GM12878 (cell line): ENCODE results near the gene PFKFB2. TPM values are rescaled to one million over a fixed set of nuclear protein-coding genes. Genes with fewer than 3 reads are reported as not detected.
A peak's percentile ranks its signal among the peaks of the same experiment; 100 is the strongest.

Source experiments
- BCL11A ChIP-seq: IDR thresholded peaks from 2 replicates; pipeline ENCODE4 v1.6.1; 2011; ENCODE audit warnings: low read depth, low read length
- BMI1 ChIP-seq: fragments of 450-650 bp; IDR thresholded peaks from 2 replicates; pipeline ENCODE4 v1.6.1; 2016; ENCODE audit warnings: mild to moderate bottlenecking, moderate library complexity, borderline replicate concordance
- CBX3 ChIP-seq: fragments of 200-600 bp; sonication (generic); IDR thresholded peaks from 2 replicates; pipeline ENCODE4 v1.6.1; 2016; ENCODE audit warnings: low read depth, borderline replicate concordance
- CBX5 ChIP-seq: sonication (generic); IDR thresholded peaks from 2 replicates; pipeline ENCODE4 v1.6.1; 2016; ENCODE audit warnings: low read depth, moderate library complexity, mild to moderate bottlenecking, inconsistent platforms
- CHD2 ChIP-seq: IDR thresholded peaks from 2 replicates; pipeline ENCODE4 v1.6.1; 2011; ENCODE audit warnings: low read depth, low read length, improper control_type of control experiment, borderline replicate concordance
- IKZF1 ChIP-seq: fragments of 450-650 bp; conservative IDR thresholded peaks from 2 replicates; pipeline ENCODE4 v1.6.1; 2017; ENCODE audit warnings: antibody characterized with exemption, mild to moderate bottlenecking
- MLLT1 ChIP-seq: fragments of 450-650 bp; IDR thresholded peaks from 2 replicates; pipeline ENCODE4 v1.6.1; 2016; ENCODE audit warnings: mild to moderate bottlenecking
- NR2C1 ChIP-seq: fragments of 450-650 bp; IDR thresholded peaks from 2 replicates; pipeline ENCODE4 v1.6.1; 2017; ENCODE audit warnings: antibody characterized with exemption, mild to moderate bottlenecking, moderate library complexity
- RAD21 ChIP-seq: IDR thresholded peaks from 2 replicates; pipeline ENCODE4 v1.6.1; 2011; ENCODE audit warnings: mild to moderate bottlenecking, low read depth, low read length, moderate library complexity; ENCODE audit not compliant: insufficient read depth
- SPI1 ChIP-seq: IDR thresholded peaks from 2 replicates; pipeline ENCODE4 v1.6.1; 2011; ENCODE audit warnings: low read depth, mild to moderate bottlenecking, low read length, moderate library complexity, borderline replicate concordance; ENCODE audit not compliant: insufficient read depth
- SREBF2 ChIP-seq: IDR thresholded peaks from 2 replicates; pipeline ENCODE4 v1.6.1; 2012; ENCODE audit warnings: mild to moderate bottlenecking, low read length
- SRF ChIP-seq, 2 experiments: IDR thresholded peaks; 2 replicates each; pipeline ENCODE4 v1.6.1; 2011; ENCODE audit warnings: low read depth in 2 of 2, low read length in 2 of 2, mild to moderate bottlenecking in 1 of 2, moderate library complexity in 1 of 2
- SUZ12 ChIP-seq: fragments of 200-600 bp; sonication (generic); IDR thresholded peaks from one replicate; pipeline ENCODE4 v1.6.1; 2018; ENCODE audit warnings: antibody characterized with exemption, mild to moderate bottlenecking; ENCODE audit not compliant: unreplicated experiment
- TCF12 ChIP-seq: IDR thresholded peaks from 2 replicates; pipeline ENCODE4 v1.6.1; 2011; ENCODE audit warnings: low read depth, mild to moderate bottlenecking, low read length
- TCF3 ChIP-seq: IDR thresholded peaks from 2 replicates; pipeline ENCODE4 v1.6.1; 2012; ENCODE audit warnings: low read depth, mild to moderate bottlenecking, low read length, borderline replicate concordance; ENCODE audit not compliant: insufficient read depth
- ZNF592 ChIP-seq: fragments of 450-650 bp; IDR thresholded peaks from 2 replicates; pipeline ENCODE4 v1.6.1; 2017; ENCODE audit warnings: mild to moderate bottlenecking, moderate library complexity
- polyA plus RNA-seq, 11 experiments: library from polyadenylated mRNA; depleted of rRNA in 4 of 11; unstranded in 6 of 11; stranded (reverse) in 5 of 11; fragments of >200 nt; fragmentation: Nextera tagmentation in 4 of 11; fragmentation: Illumina TruSeq in 1 of 11; extraction: Ambion mirVana in 4 of 11; extraction: Trizol in 1 of 11; gene quantifications; 1 replicate in 1 of 11; 2 replicates in 10 of 11; pipeline versions ENCODE4 v1.2.1 to v1.2.3, GENCODE V29; 2011 to 2016; ENCODE audit warnings: inconsistent platforms in 2 of 11, missing spikeins in 2 of 11, low read depth in 1 of 11
- total RNA-seq, 4 experiments: library from RNA; depleted of rRNA in 3 of 4; stranded (reverse); fragments of >200 nt in 3 of 4; fragmentation: Illumina TruSeq in 1 of 4; extraction: Trizol in 1 of 4; gene quantifications; 2 replicates each; pipeline versions ENCODE4 v1.2.1 to v1.2.3, GENCODE V29; 2013 to 2021
- TF ChIP-seq, protein P1 (sequence below): IDR thresholded peaks from 2 replicates; pipeline ENCODE4 v1.6.1; 2011; ENCODE audit warnings: low read depth, mild to moderate bottlenecking, low read length, moderate library complexity, borderline replicate concordance; ENCODE audit errors: extremely low read depth
- TF ChIP-seq, protein P2 (sequence below): IDR thresholded peaks from 2 replicates; pipeline ENCODE4 v1.6.1; 2012; ENCODE audit warnings: mild to moderate bottlenecking, low read depth, low read length
- TF ChIP-seq, protein P3 (sequence below): IDR thresholded peaks from 2 replicates; pipeline ENCODE4 v1.6.1; 2012; ENCODE audit warnings: low read depth, low read length, improper control_type of control experiment

Gene PFKFB2
- total and polyA plus RNA-seq, 10 of the 15 experiments (the other 5 are each of a cell fraction or from before 2014, with no cell fraction given), result 0.40 to 1.3 (median 1.0) TPM

DNA sequence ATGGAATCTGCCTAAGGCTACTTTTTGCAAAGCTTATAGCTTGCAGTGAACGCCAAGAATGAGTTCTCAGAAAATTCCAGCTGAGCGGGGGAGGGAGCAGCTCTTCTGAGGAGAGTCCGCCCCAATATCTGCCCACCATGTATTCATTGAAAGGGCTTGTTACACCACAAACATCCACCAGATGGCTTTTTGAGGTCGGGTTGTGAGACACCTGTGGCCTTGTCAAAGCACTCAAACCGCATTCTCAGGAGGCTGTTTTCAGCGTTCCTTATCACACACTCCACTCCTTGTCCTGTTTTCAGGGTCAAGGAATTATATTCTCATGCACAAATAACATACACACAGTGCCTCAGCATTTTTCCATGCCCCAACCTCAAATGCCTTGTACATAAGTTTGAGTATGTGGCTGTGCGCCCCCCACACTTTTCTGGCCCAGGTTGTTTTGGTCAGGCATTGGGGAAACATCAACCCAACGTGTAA lies 31.7 kb downstream of the PFKFB2 start (continued):
- no peak for TF ChIP-seq SREBF2
- TF ChIP-seq, protein P1, sequence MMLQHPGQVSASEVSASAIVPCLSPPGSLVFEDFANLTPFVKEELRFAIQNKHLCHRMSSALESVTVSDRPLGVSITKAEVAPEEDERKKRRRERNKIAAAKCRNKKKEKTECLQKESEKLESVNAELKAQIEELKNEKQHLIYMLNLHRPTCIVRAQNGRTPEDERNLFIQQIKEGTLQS, result no peak
- no peak for TF ChIP-seq ZNF592
- TF ChIP-seq CBX5, result no peak
- TF ChIP-seq MLLT1, result peak; percentile 54; the same call in 1 of the 2 replicates
- TF ChIP-seq SPI1, result no peak
- no peak for TF ChIP-seq SRF (IDR thresholded peaks at IDR 0.05; ENCODE audit: low read depth in 2 of 2, low read length in 2 of 2)
- peak; percentile 78 for TF ChIP-seq TCF12
- TF ChIP-seq CBX3, result no peak
- peak; percentile 55; the same call in 1 of the 2 replicates for TF ChIP-seq TCF3
- TF ChIP-seq RAD21, result peak; percentile 80
- TF ChIP-seq, protein P2, sequence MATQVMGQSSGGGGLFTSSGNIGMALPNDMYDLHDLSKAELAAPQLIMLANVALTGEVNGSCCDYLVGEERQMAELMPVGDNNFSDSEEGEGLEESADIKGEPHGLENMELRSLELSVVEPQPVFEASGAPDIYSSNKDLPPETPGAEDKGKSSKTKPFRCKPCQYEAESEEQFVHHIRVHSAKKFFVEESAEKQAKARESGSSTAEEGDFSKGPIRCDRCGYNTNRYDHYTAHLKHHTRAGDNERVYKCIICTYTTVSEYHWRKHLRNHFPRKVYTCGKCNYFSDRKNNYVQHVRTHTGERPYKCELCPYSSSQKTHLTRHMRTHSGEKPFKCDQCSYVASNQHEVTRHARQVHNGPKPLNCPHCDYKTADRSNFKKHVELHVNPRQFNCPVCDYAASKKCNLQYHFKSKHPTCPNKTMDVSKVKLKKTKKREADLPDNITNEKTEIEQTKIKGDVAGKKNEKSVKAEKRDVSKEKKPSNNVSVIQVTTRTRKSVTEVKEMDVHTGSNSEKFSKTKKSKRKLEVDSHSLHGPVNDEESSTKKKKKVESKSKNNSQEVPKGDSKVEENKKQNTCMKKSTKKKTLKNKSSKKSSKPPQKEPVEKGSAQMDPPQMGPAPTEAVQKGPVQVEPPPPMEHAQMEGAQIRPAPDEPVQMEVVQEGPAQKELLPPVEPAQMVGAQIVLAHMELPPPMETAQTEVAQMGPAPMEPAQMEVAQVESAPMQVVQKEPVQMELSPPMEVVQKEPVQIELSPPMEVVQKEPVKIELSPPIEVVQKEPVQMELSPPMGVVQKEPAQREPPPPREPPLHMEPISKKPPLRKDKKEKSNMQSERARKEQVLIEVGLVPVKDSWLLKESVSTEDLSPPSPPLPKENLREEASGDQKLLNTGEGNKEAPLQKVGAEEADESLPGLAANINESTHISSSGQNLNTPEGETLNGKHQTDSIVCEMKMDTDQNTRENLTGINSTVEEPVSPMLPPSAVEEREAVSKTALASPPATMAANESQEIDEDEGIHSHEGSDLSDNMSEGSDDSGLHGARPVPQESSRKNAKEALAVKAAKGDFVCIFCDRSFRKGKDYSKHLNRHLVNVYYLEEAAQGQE, result no peak
- TF ChIP-seq IKZF1, result 0 out of 2 replicates have a peak, but pooled peaks have one; percentile 25
- no peak for TF ChIP-seq CHD2
- no peak for TF ChIP-seq SUZ12
- TF ChIP-seq, protein P3, sequence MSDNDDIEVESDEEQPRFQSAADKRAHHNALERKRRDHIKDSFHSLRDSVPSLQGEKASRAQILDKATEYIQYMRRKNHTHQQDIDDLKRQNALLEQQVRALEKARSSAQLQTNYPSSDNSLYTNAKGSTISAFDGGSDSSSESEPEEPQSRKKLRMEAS, result no peak
- TF ChIP-seq NR2C1, result no peak
- no peak for TF ChIP-seq BCL11A
- no peak for TF ChIP-seq BMI1
